Activated CD4-positive, alpha-beta T cell treated with anti-CD3 and anti-CD28 coated beads for 1 hour (primary cell): ENCODE data around the gene RBMS3.
"Not testable (repeated sequence)": the region's sequence is repeated elsewhere in the genome, so short reads cannot be mapped to it uniquely, and the experiment has no call there.

Experiments used
- DNase-seq: peaks from one replicate; pipeline ENCODE4 v3.0.0-alpha.2; 2020

Gene RBMS3

GRCh38 chr3:29976871-29977270 lies 696.0 kb downstream of the RBMS3 start:
- DNase-seq, result no peak

GRCh38 chr3:29977360-29977759 lies 696.5 kb downstream of the RBMS3 start:
- no peak for DNase-seq

- DNase-seq, result no peak
These were observed 697.2 kb downstream of the RBMS3 start for GRCh38 chr3:29978036-29978435.

GRCh38 chr3:29991198-29991597 lies 710.3 kb downstream of the RBMS3 start:
- DNase-seq, result no peak

- no peak for DNase-seq
These were observed 721.9 kb downstream of the RBMS3 start for GRCh38 chr3:30002797-30003196.

GRCh38 chr3:30003741-30004140 lies 722.9 kb downstream of the RBMS3 start:
- no peak for DNase-seq

GRCh38 chr3:30004481-30004880 lies 723.6 kb downstream of the RBMS3 start:
- DNase-seq, result no peak

GRCh38 chr3:30006111-30006510 lies 725.2 kb downstream of the RBMS3 start:
- no peak for DNase-seq

- DNase-seq, result no peak
These were observed 726.8 kb downstream of the RBMS3 start for GRCh38 chr3:30007668-30008067.

GRCh38 chr3:30011237-30011803 lies 730.4 kb downstream of the RBMS3 start:
- DNase-seq, result no peak

- no peak for DNase-seq
These were observed 732.2 kb downstream of the RBMS3 start for GRCh38 chr3:30012941-30013543.

- DNase-seq, result no peak
These were observed 737.0 kb downstream of the RBMS3 start for GRCh38 chr3:30017901-30018300.

- DNase-seq, result no peak
These were observed 739.5 kb downstream of the RBMS3 start for GRCh38 chr3:30020380-30020779.

- no peak for DNase-seq
These were observed 743.6 kb downstream of the RBMS3 start for GRCh38 chr3:30024466-30024865.

- no peak for DNase-seq
These were observed 746.0 kb downstream of the RBMS3 start for GRCh38 chr3:30026851-30027250.

GRCh38 chr3:30034246-30034991 lies 753.5 kb downstream of the RBMS3 start:
- DNase-seq, result no peak

- DNase-seq, result no peak
These were observed 755.2 kb downstream of the RBMS3 start for GRCh38 chr3:30035935-30036567.

- no peak for DNase-seq
These were observed 759.3 kb downstream of the RBMS3 start for GRCh38 chr3:30040126-30040525.

- DNase-seq, result not testable (repeated sequence)
These were observed 760.6 kb downstream of the RBMS3 start for GRCh38 chr3:30041481-30041880.

GRCh38 chr3:30042274-30042859 lies 761.5 kb downstream of the RBMS3 start:
- no peak for DNase-seq

- no peak for DNase-seq
These were observed 762.2 kb downstream of the RBMS3 start for GRCh38 chr3:30042916-30043555.

- DNase-seq, result no peak
These were observed 763.6 kb downstream of the RBMS3 start for GRCh38 chr3:30044515-30044914.

- no peak for DNase-seq
These were observed 767.6 kb downstream of the RBMS3 start for GRCh38 chr3:30048431-30048830.
